Upper lobe of left lung (tissue), 6 donors: ENCODE measurements around the gene PRM1. TPM values are rescaled to one million over a fixed set of nuclear protein-coding genes. Genes with fewer than 3 reads are reported as not detected.

ENCODE experiments used
- ATAC-seq, 2 donors: fragments of 200-7000 bp; cut with Tn5 transposase; one replicate each; pipeline ENCODE4 v1.9.1; 2022; ENCODE audit warnings: mild to moderate bottlenecking in 2 of 2, moderate library complexity in 2 of 2; ENCODE audit not compliant: low FRiP score in 2 of 2
- DNase-seq, 2 donors: peaks; one replicate each; pipeline ENCODE4 v3.0.0-alpha.2; 2019 to 2020
- H3K27ac ChIP-seq, 4 donors: fragments of 200-600 bp; sonication (generic); one replicate each; pipeline ENCODE4 v1.5.1; 2016 to 2019
- H3K27me3 ChIP-seq, 4 donors: fragments of 200-600 bp; sonication (generic); one replicate each; pipeline ENCODE4 v1.5.1; 2017 to 2019
- H3K36me3 ChIP-seq, 4 donors: fragments of 200-600 bp; sonication (generic); one replicate each; pipeline ENCODE4 v1.5.1; 2016 to 2019
- H3K4me1 ChIP-seq, 4 donors: fragments of 200-600 bp; sonication (generic); one replicate each; pipeline ENCODE4 v1.5.1; 2018 to 2019
- H3K4me3 ChIP-seq, 4 donors: fragments of 200-600 bp; sonication (generic); one replicate each; pipeline ENCODE4 v1.5.1; 2017 to 2019; ENCODE audit warnings: mild to moderate bottlenecking in 2 of 4, moderate library complexity in 1 of 4
- H3K9me3 ChIP-seq, 4 donors: fragments of 200-600 bp; sonication (generic); one replicate each; pipeline ENCODE4 v1.5.1; 2018 to 2019
- CTCF ChIP-seq, 6 experiments: fragments of 450-650 bp in 4 of 6; fragments of 200-600 bp in 2 of 6; sonication (generic) in 2 of 6; IDR thresholded peaks; one replicate each; pipeline ENCODE4 v1.5.1; 2016 to 2019; ENCODE audit warnings: antibody characterized with exemption in 6 of 6
- EP300 ChIP-seq, 4 donors: sonication (generic); formaldehyde crosslinking; IDR thresholded peaks; one replicate each; pipeline ENCODE4 v1.5.1; 2017; ENCODE audit warnings: antibody characterized with exemption in 4 of 4, control low read depth in 2 of 4
- POLR2A ChIP-seq, 4 donors: fragments of 450-650 bp; IDR thresholded peaks; one replicate each; pipeline ENCODE4 v1.5.1; 2016 to 2017; ENCODE audit warnings: antibody characterized with exemption in 4 of 4, mild to moderate bottlenecking in 2 of 4
- POLR2AphosphoS5 ChIP-seq, 2 donors: sonication (generic); formaldehyde crosslinking; IDR thresholded peaks; one replicate each; pipeline ENCODE4 v1.5.1; 2017; ENCODE audit warnings: antibody characterized with exemption in 2 of 2
- WGBS, 2 donors: methylation state at CpG; one replicate each; pipeline ENCODE4 v1.1.5; 2017 to 2018; 5-methylcytosine and 5-hydroxymethylcytosine counted together
- total RNA-seq, 6 donors: library from RNA; depleted of rRNA in 4 of 6; stranded (reverse); fragments of >200 nt in 4 of 6; gene quantifications; one replicate each; pipeline versions ENCODE4 v1.1.0 to v1.2.1, GENCODE V29; 2016 to 2021
- donor health status: DM: no; HTN: no; CAD: no; lungs with moderate emphysema.
- donor health status: DM: no; HTN: yes; CAD: no; lungs with severe emphysema.

PRM1 gene
- total RNA-seq, 6 donors from 2014 or later, result not detected

- DNase-seq (peak in 1 of 2 donors; percentile 41), ATAC-seq (peak in 1 of 2 donors; percentile 19)
- H3K4me1 ChIP-seq, result peaks cover 15 to 22% (median 17%) of the 10 kb centered on the region in 4 donors
- 46 to 47% methylated on average over 9 of the region's 10 CpGs for WGBS, 2 donors
- H3K27ac ChIP-seq, result peak overlapping the region; percentile 41 to 62 (median 60)
- H3K27me3 ChIP-seq, result no peaks in the 10 kb centered on the region
- H3K4me3 ChIP-seq, result peak overlapping the region in 2 of 4 donors; percentile 17 to 21
- no peaks in the 10 kb centered on the region for H3K9me3 ChIP-seq
- TF ChIP-seq POLR2A (IDR thresholded peaks at IDR 0.05) (no peak), POLR2AphosphoS5 (IDR thresholded peaks at IDR 0.05) (no peak), EP300 (IDR thresholded peaks at IDR 0.05) (no peak), CTCF (IDR thresholded peaks at IDR 0.05) (no peak)
- no peaks in the 10 kb centered on the region for H3K36me3 ChIP-seq
Measured at GRCh38 chr16:11296706-11297491, 15.8 kb upstream of the PRM1 start.

GRCh38 chr16:11296351-11296705 is 15.2 kb upstream of the PRM1 start:
- H3K4me1 ChIP-seq, result peaks cover 15 to 22% (median 17%) of the 10 kb centered on the region in 4 donors
- no peak overlapping the region for H3K4me3 ChIP-seq
- no peak for DNase-seq
- no peaks in the 10 kb centered on the region for H3K36me3 ChIP-seq
- H3K27me3 ChIP-seq, result no peaks in the 10 kb centered on the region
- no peaks in the 10 kb centered on the region for H3K9me3 ChIP-seq
- 59 to 86% methylated on average over 3 of the region's 3 CpGs for WGBS, 2 donors
- no peak for ATAC-seq
- no peak for TF ChIP-seq CTCF (IDR thresholded peaks at IDR 0.05)
- no peak for TF ChIP-seq POLR2A (IDR thresholded peaks at IDR 0.05)
- no peak for TF ChIP-seq POLR2AphosphoS5 (IDR thresholded peaks at IDR 0.05)
- no peak for TF ChIP-seq EP300 (IDR thresholded peaks at IDR 0.05)
- H3K27ac ChIP-seq, result peak overlapping the region in 1 of 4 donors; percentile 12

- Histone ChIP-seq H3K4me1 (peaks cover 15 to 25% (median 17%) of the 10 kb centered on the region in 4 donors), H3K27me3 (no peaks in the 10 kb centered on the region), H3K36me3 (no peaks in the 10 kb centered on the region), H3K27ac (no peak overlapping the region), H3K9me3 (no peaks in the 10 kb centered on the region), H3K4me3 (no peak overlapping the region)
- ATAC-seq (no peak), DNase-seq (no peak)
- TF ChIP-seq EP300 (IDR thresholded peaks at IDR 0.05), result no peak
- TF ChIP-seq CTCF (IDR thresholded peaks at IDR 0.05), result no peak
- TF ChIP-seq POLR2AphosphoS5 (IDR thresholded peaks at IDR 0.05), result no peak
- TF ChIP-seq POLR2A (IDR thresholded peaks at IDR 0.05), result no peak
- WGBS, 2 donors, result 90% methylated on average over 4 of the region's 4 CpGs
Measured at GRCh38 chr16:11295672-11296071, 14.5 kb upstream of the PRM1 start.

GRCh38 chr16:11292076-11292748 is 11.1 kb upstream of the PRM1 start:
- ATAC-seq (no peak), DNase-seq (no peak)
- WGBS, 2 donors, result 88 to 93% methylated on average over 7 of the region's 7 CpGs
- Histone ChIP-seq H3K9me3 (no peaks in the 10 kb centered on the region), H3K27me3 (no peaks in the 10 kb centered on the region), H3K36me3 (no peaks in the 10 kb centered on the region), H3K27ac (no peak overlapping the region), H3K4me1 (peaks cover 6 to 19% (median 7%) of the 10 kb centered on the region in 4 donors), H3K4me3 (no peak overlapping the region)
- TF ChIP-seq POLR2AphosphoS5 (IDR thresholded peaks at IDR 0.05), result no peak
- TF ChIP-seq CTCF (IDR thresholded peaks at IDR 0.05), result no peak
- TF ChIP-seq EP300 (IDR thresholded peaks at IDR 0.05), result no peak
- no peak for TF ChIP-seq POLR2A (IDR thresholded peaks at IDR 0.05)
